Activated CD4-positive, alpha-beta memory T cell treated with anti-CD3 and anti-CD28 coated beads for 36 hours (primary cell): ENCODE results near the gene REXO1. TPM values are rescaled to one million over a fixed set of nuclear protein-coding genes. Genes with fewer than 3 reads are reported as not detected.
"Not testable (repeated sequence)": the region's sequence is repeated elsewhere in the genome, so short reads cannot be mapped to it uniquely, and the experiment has no call there.

Source experiments
- CTCF ChIA-PET: fragments of 350-600 bp; sonication (Branson Sonifier 250); formaldehyde crosslinking; loops from one replicate; lab custom pipeline; 2021; ENCODE audit warnings: antibody characterized with exemption, inconsistent platforms; lab: Charles Lee
- POLR2A ChIA-PET: fragments of 350-600 bp; sonication (Branson Sonifier 250); formaldehyde crosslinking; loops from one replicate; lab custom pipeline; 2021; ENCODE audit warnings: antibody characterized with exemption; lab: Charles Lee
- DNase-seq: peaks from one replicate; pipeline ENCODE4 v3.0.0-alpha.2; 2020
- H3K27ac Mint-ChIP-seq: one replicate; pipeline ENCODE4 v1.8.0; 2021; ENCODE audit warnings: mixed read lengths
- H3K27me3 Mint-ChIP-seq: one replicate; pipeline ENCODE4 v1.8.0; 2021; ENCODE audit warnings: mixed read lengths
- H3K36me3 Mint-ChIP-seq: one replicate; pipeline ENCODE4 v1.8.0; 2021; ENCODE audit warnings: mixed read lengths
- H3K4me1 Mint-ChIP-seq: one replicate; pipeline ENCODE4 v1.8.0; 2021; ENCODE audit warnings: low read depth, mixed read lengths
- H3K4me3 Mint-ChIP-seq: one replicate; pipeline ENCODE4 v1.8.0; 2021; ENCODE audit warnings: mild to moderate bottlenecking, mixed read lengths
- H3K9me3 Mint-ChIP-seq: one replicate; pipeline ENCODE4 v1.8.0; 2021; ENCODE audit warnings: mixed read lengths
- intact Hi-C: fragments of 100-400 bp; cut with micrococcal nuclease; formaldehyde crosslinking; loops from one replicate; pipeline ENCODE4 v1.15.1; 2023
- total RNA-seq, 2 experiments: library from RNA; stranded (reverse); gene quantifications; one replicate each; pipeline ENCODE4 v1.2.3, GENCODE V29; 2021

REXO1 gene
- total RNA-seq, 2 experiments from 2014 or later: 41.9 to 45.3 TPM

DNA sequence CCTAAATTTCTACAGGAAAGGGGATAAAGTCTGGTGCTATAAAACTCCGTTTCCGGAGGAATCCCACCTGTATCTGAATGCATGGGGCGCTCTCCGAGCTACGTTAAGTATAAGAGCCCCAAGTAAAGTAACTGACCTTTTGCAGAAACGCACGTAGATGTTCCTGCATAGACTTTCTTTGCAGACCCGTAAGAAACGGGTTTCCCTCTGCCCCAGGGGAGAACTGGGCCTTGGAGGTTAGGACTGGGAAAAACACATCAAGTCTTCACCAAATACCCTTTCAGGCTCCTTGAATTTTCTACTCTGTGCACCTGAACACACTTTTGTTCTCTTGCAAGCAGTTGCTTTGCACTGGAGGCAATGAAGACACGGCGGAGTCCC lies 27.0 kb upstream of the REXO1 start:
- ChIA-PET CTCF (interaction anchor here (0.9 to 3.4 kb wide), 8 partner anchors 9 to 54 kb away, joined by 3 to 18 read pairs (median 6); partner anchors contain the start of gene ABHD17A), POLR2A (interaction anchor here (0.7 to 3.0 kb wide), 7 partner anchors 9 to 465 kb away, joined by 3 to 19 read pairs (median 4); no protein-coding TSS in a partner anchor)
- Mint-ChIP-seq H3K36me3 (peaks cover 23% of the 10 kb centered on the region), H3K4me1 (peaks cover 13% of the 10 kb centered on the region), H3K27ac (peak overlapping the region; percentile 97), H3K4me3 (peak overlapping the region; percentile 99)
- intact Hi-C loops, H3K9me3 Mint-ChIP-seq, H3K27me3 Mint-ChIP-seq: not testable (repeated sequence)
- DNase-seq: peak; percentile 18

DNA sequence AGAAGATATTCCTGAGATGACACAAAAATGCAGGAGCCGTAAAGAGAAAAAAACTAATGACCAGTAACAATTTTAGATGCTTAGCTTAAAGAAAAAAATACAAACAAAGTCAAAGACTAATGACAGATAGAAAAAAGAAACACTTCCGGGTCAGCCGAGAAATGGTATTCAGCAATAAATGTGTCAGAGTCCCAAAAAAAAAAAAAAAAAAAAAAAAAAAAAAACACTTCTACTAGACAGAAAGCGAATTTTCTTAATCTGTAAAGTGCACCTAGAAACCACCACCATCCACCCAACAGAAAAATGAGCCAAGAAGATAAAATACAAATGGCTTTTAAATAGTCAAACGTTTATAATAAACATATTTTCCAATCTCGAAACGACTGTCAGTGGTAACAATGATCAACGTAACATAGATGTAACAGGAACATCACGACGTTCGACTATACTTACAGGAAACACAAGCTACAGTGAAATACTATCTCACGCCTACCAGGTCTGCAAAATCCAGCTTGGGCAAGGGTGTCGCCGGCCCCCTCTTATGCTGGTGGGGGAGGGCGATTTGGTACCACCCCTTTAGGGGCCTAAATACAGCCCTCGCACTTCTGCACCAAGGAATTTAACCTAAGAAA lies 26.4 kb upstream of the REXO1 start:
- CTCF ChIA-PET: interaction anchor here (0.5 to 3.4 kb wide), 11 partner anchors 10 to 598 kb away, joined by 3 to 18 read pairs (median 4); partner anchors contain the start of gene ABHD17A
- H3K4me3 Mint-ChIP-seq: peak overlapping the region; percentile 99
- H3K4me1 Mint-ChIP-seq: peaks cover 13% of the 10 kb centered on the region
- no peaks in the 10 kb centered on the region for H3K9me3 Mint-ChIP-seq
- POLR2A ChIA-PET: interaction anchor here (0.6 to 3.0 kb wide), 10 partner anchors 8 to 465 kb away, joined by 3 to 19 read pairs (median 4); no protein-coding TSS in a partner anchor
- peak overlapping the region; percentile 97 for H3K27ac Mint-ChIP-seq
- DNase-seq: peak; percentile 35
- no peaks in the 10 kb centered on the region for H3K27me3 Mint-ChIP-seq
- H3K36me3 Mint-ChIP-seq: peaks cover 25% of the 10 kb centered on the region
- intact Hi-C loops: no loop called here

DNA sequence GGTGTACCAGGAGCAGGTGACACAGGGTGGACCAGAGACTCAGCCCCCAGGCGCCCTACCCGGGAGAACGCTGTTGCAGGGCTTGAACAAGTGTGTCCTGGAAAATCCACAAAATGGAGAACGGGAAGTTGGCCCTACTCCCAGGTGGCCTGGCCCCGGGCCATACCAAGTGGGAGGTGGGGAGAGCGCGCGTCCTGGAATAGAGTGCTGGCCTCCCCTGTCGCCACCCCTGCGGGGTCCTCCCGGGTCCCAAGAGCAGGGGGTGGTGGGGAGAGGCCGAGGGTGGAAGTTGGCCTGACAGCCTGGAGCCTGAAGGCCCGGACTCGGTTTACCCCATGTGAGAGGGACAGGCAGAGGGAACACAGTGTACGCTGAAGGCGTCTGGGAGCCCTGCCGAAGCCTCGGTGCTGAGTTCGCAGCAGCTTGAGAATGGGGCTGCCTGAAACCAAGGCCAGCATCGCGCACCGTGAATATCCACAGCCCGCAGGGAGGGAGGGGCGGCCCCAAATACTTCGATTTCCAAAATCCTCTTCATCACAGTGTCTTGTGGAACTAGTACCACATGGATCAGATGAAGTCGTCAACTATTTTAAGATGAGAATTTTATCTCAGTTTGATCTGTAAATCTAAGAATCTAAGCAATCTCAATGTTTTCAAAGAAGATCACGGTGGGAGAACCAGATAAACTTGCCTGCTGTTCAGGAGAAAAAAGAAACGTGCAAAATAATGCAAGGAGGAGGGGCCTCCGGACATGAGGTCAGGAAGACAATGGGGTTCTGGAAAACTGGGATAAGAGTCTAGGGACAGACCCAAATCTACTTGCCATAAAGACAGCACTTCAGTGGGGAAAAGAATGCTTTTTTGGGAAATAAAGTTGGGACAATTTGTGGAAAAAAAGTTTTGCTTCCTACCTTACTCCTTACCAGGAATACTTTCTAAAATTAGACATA lies 25.5 kb upstream of the REXO1 start:
- intact Hi-C loops: no loop called here
- H3K9me3 Mint-ChIP-seq: no peaks in the 10 kb centered on the region
- POLR2A ChIA-PET: interaction anchor here (0.5 to 1.0 kb wide), 3 partner anchors 9 to 29 kb away, joined by 3 read pairs; no protein-coding TSS in a partner anchor

DNA sequence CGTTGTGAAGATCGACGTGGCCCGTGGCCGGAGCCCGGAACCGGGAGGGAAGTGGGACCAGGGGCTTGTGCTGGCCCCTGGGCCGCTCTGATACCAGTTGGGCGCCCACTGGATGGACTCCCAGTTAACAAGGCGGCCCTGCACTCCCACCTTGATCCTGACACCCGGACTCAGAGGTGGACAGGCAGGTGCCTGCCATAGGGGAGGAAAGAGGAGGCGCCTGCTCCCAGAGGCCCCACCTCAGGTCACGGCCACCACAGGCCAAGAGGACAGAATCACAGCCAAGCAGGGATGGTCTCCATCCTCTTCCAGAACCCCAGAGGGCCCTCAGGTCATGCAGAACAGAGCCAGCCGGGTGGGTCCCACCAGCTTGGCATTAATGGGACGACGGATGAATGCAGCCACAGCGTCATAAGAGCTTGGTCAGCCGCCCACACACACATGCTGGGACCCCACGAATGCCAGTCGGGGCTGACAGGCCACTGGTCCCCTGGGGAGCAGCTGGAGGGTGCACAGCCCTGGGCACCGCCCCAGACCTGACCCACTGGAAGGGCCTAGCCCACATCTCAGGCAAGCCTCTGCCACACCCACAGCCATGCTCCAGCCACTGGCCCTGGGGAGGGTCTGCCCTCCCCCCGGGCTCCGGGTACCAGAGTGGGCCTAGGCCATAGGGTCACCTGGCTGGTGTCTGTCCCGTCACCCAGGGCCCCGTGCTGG lies 24.7 kb upstream of the REXO1 start:
- Mint-ChIP-seq H3K4me3 (no peak overlapping the region), H3K27me3 (no peaks in the 10 kb centered on the region), H3K36me3 (peaks cover 25% of the 10 kb centered on the region), H3K4me1 (peaks cover 17% of the 10 kb centered on the region), H3K9me3 (no peaks in the 10 kb centered on the region), H3K27ac (no peak overlapping the region)
- intact Hi-C loops: no loop called here
- ChIA-PET CTCF (no interaction called here), POLR2A (interaction anchor here (0.5 kb wide), 1 partner anchor 30 kb away, joined by 3 read pairs; no protein-coding TSS in a partner anchor)
- DNase-seq: no peak

More for the DNA sequence above, 25.5 kb upstream of the REXO1 start:
- DNase-seq: no peak
- peak overlapping the region; percentile 97 for H3K27ac Mint-ChIP-seq
- CTCF ChIA-PET: interaction anchor here (0.6 to 3.4 kb wide), 5 partner anchors 9 to 599 kb away, joined by 3 to 18 read pairs (median 4); no protein-coding TSS in a partner anchor
- H3K36me3 Mint-ChIP-seq: peaks cover 25% of the 10 kb centered on the region
- H3K27me3 Mint-ChIP-seq: no peaks in the 10 kb centered on the region
- H3K4me1 Mint-ChIP-seq: peaks cover 16% of the 10 kb centered on the region
- H3K4me3 Mint-ChIP-seq: peak overlapping the region; percentile 99

DNA sequence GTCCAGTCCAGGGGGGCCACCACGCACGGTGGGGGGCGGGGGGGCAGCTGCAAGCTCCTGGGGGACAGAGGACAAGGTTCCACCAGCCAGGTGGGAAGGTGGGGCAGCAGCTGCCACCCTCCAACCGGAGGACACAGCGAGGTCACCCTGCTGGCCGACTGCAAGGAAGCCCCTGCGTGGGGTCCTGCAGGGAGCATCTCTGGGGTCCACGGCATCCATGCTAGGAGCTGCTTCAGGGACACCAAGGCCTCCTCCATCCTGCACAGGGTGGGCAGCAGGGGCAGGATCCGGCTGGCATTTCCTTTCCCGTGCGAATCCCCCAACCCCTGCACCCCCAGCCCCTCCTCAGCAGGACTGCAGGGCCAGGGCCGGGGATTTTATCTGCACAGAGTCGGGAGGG lies 23.3 kb upstream of the REXO1 start:
- CTCF ChIA-PET: no interaction called here
- Mint-ChIP-seq H3K9me3 (no peaks in the 10 kb centered on the region), H3K4me3 (no peak overlapping the region), H3K36me3 (peaks cover 25% of the 10 kb centered on the region), H3K27me3 (no peaks in the 10 kb centered on the region), H3K4me1 (peaks cover 17% of the 10 kb centered on the region), H3K27ac (no peak overlapping the region)
- DNase-seq: no peak
- POLR2A ChIA-PET: no interaction called here
- intact Hi-C loops: no loop called here

DNA sequence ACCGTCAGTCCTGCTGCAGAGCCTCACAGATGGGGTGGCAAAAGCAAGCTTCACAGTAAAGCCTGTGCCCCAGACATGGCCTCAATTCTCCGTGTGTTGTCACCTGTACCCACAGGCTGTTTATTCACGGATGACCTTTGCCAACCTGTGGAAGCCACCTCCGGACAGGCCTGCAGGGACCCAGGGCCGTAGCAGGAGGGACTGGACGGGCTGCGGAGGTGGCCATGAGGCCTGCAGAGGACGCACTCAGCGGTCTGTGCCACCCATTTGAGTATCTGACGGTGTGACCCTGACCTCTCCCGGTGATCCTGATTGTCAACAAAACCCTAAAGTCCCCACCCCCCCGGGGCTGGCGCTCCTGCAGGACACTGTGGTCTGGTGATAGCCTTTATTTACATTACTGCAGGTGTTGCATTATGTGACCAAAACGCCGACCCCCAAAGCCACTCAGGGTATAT lies 22.9 kb upstream of the REXO1 start:
- H3K4me1 Mint-ChIP-seq: peaks cover 13% of the 10 kb centered on the region
- peaks cover 25% of the 10 kb centered on the region for H3K36me3 Mint-ChIP-seq
- H3K9me3 Mint-ChIP-seq: no peaks in the 10 kb centered on the region
- intact Hi-C loops: no loop called here
- H3K4me3 Mint-ChIP-seq: no peak overlapping the region
- no peak for DNase-seq
- POLR2A ChIA-PET: no interaction called here
- no peaks in the 10 kb centered on the region for H3K27me3 Mint-ChIP-seq
- no peak overlapping the region for H3K27ac Mint-ChIP-seq
- CTCF ChIA-PET: no interaction called here

DNA sequence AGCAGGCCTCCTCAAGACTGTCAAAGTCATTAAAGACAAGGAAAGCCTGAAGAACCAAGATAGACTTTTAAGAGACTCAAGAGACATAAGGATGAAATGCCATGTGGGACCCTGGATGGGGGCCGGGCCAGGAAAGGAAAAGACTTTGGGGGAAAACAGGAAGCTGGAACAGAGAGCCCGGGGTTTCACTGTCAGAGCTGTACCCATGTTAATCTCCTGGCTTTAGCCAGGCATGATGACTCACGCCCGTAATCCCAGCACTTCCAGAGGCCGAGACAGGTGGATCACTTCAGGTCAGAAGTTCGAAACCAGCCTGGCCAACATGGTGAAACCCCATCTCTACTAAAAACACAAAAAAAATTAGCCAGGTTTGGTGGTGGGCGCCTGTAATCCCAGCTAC lies 20.7 kb upstream of the REXO1 start:
- intact Hi-C loops: no loop called here
- Mint-ChIP-seq H3K4me3 (no peak overlapping the region), H3K9me3 (no peaks in the 10 kb centered on the region), H3K27me3 (no peaks in the 10 kb centered on the region), H3K36me3 (peaks cover 8% of the 10 kb centered on the region), H3K4me1 (peaks cover 10% of the 10 kb centered on the region), H3K27ac (peak overlapping the region; percentile 54)
- CTCF ChIA-PET: no interaction called here
- DNase-seq: no peak
- POLR2A ChIA-PET: no interaction called here

DNA sequence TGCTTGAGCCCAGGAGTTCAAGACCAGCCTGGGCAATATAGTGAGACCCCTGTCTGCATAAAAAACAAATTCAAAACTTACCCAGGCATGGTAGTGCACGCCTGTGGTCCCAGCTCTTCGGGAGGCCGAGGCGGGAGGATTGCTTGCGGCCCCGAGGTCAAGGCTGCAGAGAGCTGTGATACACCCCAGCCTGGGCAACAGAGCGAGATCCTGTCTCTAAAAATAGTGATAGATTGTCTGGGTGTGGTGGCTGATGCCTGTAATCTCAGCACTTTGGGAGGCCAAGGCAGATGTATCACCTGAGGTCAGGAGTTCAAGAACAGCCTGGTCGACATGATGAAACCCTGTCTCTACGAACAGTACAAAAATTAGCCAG lies 19.1 kb upstream of the REXO1 start:
- Mint-ChIP-seq H3K27me3 (no peaks in the 10 kb centered on the region), H3K9me3 (no peaks in the 10 kb centered on the region), H3K27ac (peak overlapping the region; percentile 65), H3K4me1 (peaks cover 8% of the 10 kb centered on the region), H3K4me3 (no peak overlapping the region), H3K36me3 (peaks cover 4% of the 10 kb centered on the region)
- CTCF ChIA-PET: interaction anchor here (1.1 kb wide), 1 partner anchor 9 kb away, joined by 3 read pairs; no protein-coding TSS in a partner anchor
- POLR2A ChIA-PET: no interaction called here
- DNase-seq: no peak
- intact Hi-C loops: no loop called here

DNA sequence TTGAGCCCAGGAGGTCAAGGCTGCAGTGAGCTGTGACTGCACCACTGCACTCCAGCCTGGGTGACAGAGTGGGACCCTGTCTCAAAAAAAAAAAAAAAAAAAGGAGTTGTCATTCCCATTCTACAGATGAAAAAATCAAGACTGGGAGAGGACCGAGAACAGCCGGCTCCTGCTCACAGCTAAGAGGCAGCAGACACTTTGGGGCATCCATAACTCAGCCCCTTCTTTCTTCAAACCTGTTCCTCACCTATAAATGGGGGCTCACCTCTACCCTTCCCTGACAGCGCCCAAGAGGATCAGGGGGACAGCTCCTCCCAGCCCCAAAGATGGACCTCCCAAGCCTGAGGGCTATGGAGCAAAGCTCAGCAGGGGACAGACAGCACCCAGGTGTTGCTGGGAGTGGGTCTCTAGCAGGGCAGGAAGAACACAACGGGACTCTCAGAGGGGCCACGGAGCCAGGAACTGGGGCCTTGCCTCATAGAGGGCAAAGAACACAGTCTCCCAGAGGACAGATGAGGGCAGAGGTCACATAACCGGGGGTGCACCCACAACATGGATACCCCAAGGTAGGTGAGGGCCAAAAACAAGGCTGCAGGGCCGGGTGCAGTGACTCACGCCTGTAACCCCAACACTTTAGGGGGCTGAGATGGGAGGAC lies 18.5 kb upstream of the REXO1 start:
- ChIA-PET POLR2A (interaction anchor here (2.8 kb wide), 1 partner anchor 9 kb away, joined by 19 read pairs; no protein-coding TSS in a partner anchor), CTCF (interaction anchor here (0.6 to 2.7 kb wide), 4 partner anchors 10 to 57 kb away, joined by 3 to 19 read pairs (median 3); no protein-coding TSS in a partner anchor)
- DNase-seq: no peak
- H3K36me3 Mint-ChIP-seq: peaks cover 4% of the 10 kb centered on the region
- peak overlapping the region; percentile 65 for H3K27ac Mint-ChIP-seq
- H3K9me3 Mint-ChIP-seq: no peaks in the 10 kb centered on the region
- intact Hi-C loops: no loop called here
- H3K27me3 Mint-ChIP-seq: no peaks in the 10 kb centered on the region
- peaks cover 8% of the 10 kb centered on the region for H3K4me1 Mint-ChIP-seq
- no peak overlapping the region for H3K4me3 Mint-ChIP-seq

DNA sequence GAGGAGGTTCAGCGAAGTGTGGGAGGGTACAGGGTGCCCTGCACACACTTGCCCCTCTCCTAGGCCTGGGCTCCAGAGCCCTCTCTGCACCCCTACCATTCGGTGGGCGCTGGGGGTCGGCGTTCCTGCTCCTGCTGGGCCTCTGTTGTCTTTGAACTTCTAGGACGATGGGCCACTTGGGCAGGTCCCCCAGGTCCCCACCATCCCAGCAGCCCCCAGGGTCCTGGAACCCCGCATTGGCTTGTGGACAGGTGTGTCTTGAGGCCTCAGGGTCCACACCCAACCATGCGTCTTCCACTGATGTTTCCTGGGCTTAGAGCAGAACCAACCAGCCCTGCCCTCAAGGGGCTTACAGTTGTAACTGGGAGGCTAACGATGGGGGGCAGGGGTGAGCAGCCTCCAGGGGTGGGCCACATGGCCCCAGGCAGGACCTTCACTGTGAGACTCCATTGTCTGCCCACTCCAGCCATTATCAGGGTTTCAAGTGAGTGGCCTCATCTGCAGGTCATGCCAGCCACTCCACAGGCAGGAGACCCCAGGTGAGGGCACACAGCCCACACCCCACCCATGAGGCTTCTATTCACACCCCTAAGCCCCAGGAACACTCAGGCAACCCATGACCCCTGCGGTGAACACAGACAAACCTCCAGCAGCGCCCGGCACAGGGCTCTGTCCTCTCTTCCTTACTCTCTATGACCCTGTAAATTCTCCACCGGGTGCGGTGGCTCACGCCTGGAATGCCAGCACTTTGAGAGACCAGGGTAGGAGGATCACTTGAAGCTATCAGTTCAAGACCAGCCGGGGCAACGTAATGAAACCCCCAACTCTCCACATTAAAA lies 17.1 kb upstream of the REXO1 start:
- Mint-ChIP-seq H3K9me3 (no peaks in the 10 kb centered on the region), H3K4me3 (peak overlapping the region; percentile 75), H3K4me1 (peaks cover 21% of the 10 kb centered on the region), H3K36me3 (peaks cover 3% of the 10 kb centered on the region), H3K27ac (peak overlapping the region; percentile 80), H3K27me3 (no peaks in the 10 kb centered on the region)
- CTCF ChIA-PET: interaction anchor here (0.6 to 2.7 kb wide), 12 partner anchors 10 to 187 kb away, joined by 3 to 19 read pairs (median 4); no protein-coding TSS in a partner anchor
- DNase-seq: no peak
- POLR2A ChIA-PET: interaction anchor here (0.6 to 2.8 kb wide), 4 partner anchors 10 to 599 kb away, joined by 3 to 19 read pairs (median 4); no protein-coding TSS in a partner anchor
- intact Hi-C loops: loop anchor here (2.0 kb wide), 1 partner anchor 17 kb away; no protein-coding TSS in a partner anchor
